Superior temporal gyrus (tissue), 1 donor: Measurements from ENCODE around the gene CHTF8.

Experiments
- DNase-seq: peaks from one replicate; pipeline ENCODE4 v3.0.0-alpha.2; 2016; ENCODE audit errors: extremely low spot score

CHTF8 gene

DNA sequence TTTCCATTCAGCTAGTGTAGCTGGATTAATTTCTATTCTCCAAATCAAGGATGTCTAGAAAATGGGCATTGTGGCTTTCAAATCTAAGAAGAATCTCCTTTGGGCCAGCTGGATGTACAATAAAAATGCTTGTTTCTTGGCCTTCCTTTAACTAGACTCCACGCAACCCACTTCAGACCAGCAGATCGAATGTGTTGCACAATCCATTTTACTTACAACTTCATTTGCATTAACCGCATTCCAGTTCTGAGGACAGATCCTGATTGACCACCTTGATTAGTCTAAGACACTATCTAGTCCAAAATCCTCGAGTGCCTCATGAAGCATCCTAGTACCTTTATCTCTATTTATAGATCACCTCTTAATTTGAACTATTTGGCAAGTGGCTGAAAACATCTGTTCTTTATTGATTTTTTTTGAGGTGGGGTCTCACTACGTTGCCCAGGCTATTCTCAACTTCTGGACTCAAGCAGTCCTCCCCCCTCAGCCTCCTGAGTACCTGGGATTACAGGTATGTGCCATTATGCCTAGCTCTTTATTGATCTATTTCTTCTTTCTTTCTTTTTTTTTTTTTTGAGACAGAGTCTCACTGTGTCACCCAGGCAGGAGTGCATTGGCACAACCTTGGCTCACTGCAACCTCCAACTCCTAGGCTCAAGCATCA lies 47.2 kb downstream of the CHTF8 start:
- DNase-seq = no peak

DNA sequence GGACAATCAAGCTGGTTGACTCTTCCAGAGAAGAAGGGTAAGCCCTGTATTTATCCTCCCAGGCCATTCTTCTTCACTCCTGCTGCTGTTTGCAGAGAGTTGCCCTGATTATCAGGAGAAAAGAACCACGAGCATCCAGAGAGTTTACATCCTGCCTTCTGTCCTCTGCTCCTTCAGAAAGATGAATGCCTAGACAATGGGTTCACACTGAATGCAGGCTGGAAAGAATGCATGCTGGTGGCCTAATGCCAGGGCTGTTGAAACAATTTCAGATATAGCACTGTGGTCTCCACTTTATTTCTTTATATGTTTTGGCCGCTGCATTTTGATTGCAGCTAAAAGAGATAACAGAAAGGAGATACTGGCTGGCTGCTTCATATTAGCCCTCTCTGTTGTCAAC lies 48.1 kb downstream of the CHTF8 start:
- no peak for DNase-seq

- no peak for DNase-seq
Measured at GRCh38 chr16:69083306-69083941, 49.0 kb downstream of the CHTF8 start.

DNA sequence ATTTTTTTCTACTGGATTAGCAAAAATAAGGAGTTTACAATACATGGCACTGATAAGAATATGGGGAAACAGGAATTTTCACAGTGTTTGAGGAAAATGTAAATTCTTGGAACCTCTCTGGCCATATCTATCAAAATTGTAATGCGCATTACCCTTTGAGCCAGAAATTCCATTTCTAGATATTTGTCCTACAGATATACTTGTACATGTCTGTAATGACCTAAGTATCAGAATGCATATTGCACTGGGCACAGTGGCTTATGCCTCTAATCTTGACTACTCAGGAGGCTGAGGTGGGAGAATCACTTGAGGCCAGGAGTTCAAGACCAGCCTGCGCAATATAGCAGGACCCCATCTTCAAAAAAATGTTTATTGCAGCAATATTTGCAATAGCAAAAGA lies 52.7 kb downstream of the CHTF8 start:
- DNase-seq = no peak

GRCh38 chr16:69078073-69078472 lies 54.3 kb downstream of the CHTF8 start:
- no peak for DNase-seq

GRCh38 chr16:69077251-69077650 lies 55.1 kb downstream of the CHTF8 start:
- no peak for DNase-seq

GRCh38 chr16:69073181-69073702 lies 59.1 kb downstream of the CHTF8 start:
- no peak for DNase-seq

GRCh38 chr16:69072640-69072974 lies 59.8 kb downstream of the CHTF8 start:
- DNase-seq = no peak

DNA sequence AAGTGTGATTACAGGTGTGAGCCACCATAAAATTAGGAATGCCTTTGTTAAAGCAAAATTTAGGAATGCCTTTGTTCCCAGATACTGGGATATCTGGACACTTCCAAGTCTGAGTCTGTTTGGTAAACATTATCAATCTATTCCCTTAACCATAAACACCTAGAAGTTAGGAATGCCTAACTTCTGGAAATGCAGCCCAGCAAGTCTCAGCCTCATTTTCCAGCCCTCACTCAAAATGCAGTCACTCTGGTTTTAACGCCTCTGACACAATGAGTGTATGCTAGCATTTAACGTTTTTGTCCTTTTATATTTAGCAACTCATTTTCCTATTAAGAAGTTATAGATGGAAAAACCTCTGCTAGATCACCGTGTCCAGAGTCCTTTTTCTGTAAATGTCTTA lies 61.4 kb downstream of the CHTF8 start:
- DNase-seq = no peak

- DNase-seq = no peak
Measured at GRCh38 chr16:69069504-69069903, 62.9 kb downstream of the CHTF8 start.
